HEK293 (cell line): ENCODE results near the gene ELL.

Experiments used
- ZNF274 ChIP-seq, 2 experiments: fragments of 200-500 bp in 1 of 2; fragments of 450-650 bp in 1 of 2; sonication (Bioruptor generic) in 1 of 2; formaldehyde crosslinking in 1 of 2; IDR thresholded peaks; 2 replicates each; pipeline versions ENCODE4 v1.5.1 to v1.6.1; 2014 to 2016; ENCODE audit warnings: borderline replicate concordance in 1 of 2, inconsistent platforms in 1 of 2, low read length in 1 of 2, missing biosample characterization in 1 of 2, missing genetic modification characterization in 1 of 2
- ZNF555 ChIP-seq: fragments of 450-650 bp; formaldehyde crosslinking; conservative IDR thresholded peaks from 2 replicates; pipeline ENCODE4 v1.5.1; 2017; ENCODE audit warnings: missing biosample characterization, mild to moderate bottlenecking, missing genetic modification characterization, inconsistent platforms
- ZNF596 ChIP-seq: fragments of 450-650 bp; IDR thresholded peaks from 2 replicates; pipeline ENCODE4 v1.5.0; 2018; ENCODE audit warnings: missing biosample characterization, mild to moderate bottlenecking, missing genetic modification characterization, moderate library complexity
- TF ChIP-seq, protein P1 (sequence below): fragments of 450-650 bp; formaldehyde crosslinking; IDR thresholded peaks from 2 replicates; pipeline ENCODE4 v1.5.1; 2017; ENCODE audit warnings: missing biosample characterization, mild to moderate bottlenecking, missing genetic modification characterization, moderate library complexity

DNA sequence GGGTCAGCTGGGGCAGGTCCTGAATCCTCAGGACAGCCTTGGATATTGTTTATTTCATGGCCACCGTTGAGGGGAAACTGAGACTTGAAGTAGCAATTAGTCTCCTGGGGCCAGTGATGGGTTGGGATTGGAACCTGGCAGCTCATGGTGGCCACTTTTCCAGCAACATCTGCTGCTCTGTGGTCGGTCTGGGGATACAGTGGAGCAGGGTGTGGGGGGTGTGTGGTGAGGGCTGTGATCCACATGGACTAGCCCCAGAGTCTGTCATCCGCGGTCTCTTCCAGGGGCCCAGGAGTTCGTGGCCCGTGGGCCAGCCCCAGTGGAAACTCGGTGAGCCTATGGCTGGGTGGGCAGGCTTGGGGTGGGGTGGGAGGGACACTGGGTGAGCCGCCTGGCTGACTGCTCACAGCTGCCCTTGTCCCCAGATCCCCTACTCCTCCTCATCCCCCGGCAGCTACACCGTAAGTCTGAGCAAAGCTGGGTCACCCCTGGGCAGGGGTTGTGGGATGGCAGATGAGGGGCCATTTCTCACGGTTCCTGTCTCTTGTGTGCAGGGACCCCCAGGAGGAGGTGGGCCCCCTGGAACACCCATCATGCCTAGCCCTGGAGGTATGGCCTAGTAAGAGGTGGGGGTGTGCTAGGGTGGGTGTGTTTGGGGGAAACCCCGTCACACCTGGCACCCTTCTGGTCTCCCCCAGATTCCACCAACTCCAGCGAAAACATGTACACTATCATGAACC is 89.4 kb downstream of the ELL start:
- TF ChIP-seq, protein P1, sequence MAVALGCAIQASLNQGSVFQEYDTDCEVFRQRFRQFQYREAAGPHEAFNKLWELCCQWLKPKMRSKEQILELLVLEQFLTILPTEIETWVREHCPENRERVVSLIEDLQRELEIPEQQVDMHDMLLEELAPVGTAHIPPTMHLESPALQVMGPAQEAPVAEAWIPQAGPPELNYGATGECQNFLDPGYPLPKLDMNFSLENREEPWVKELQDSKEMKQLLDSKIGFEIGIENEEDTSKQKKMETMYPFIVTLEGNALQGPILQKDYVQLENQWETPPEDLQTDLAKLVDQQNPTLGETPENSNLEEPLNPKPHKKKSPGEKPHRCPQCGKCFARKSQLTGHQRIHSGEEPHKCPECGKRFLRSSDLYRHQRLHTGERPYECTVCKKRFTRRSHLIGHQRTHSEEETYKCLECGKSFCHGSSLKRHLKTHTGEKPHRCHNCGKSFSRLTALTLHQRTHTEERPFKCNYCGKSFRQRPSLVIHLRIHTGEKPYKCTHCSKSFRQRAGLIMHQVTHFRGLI: no peak
- no peak for TF ChIP-seq ZNF555 (tag by site-specific recombination)
- TF ChIP-seq ZNF274 (IDR thresholded peaks at IDR 0.05; ENCODE audit: low read length): no peak
- no peak for TF ChIP-seq ZNF274 (tag by site-specific recombination; IDR thresholded peaks at IDR 0.05; ENCODE audit: borderline replicate concordance)
- TF ChIP-seq ZNF596 (tag by site-specific recombination): no peak
